Activated CD4-positive, alpha-beta memory T cell treated with anti-CD3 and anti-CD28 coated beads for 36 hours (primary cell): ENCODE results near the gene SGCA. TPM values are rescaled to one million over a fixed set of nuclear protein-coding genes. Genes with fewer than 3 reads are reported as not detected.

ENCODE experiments used
- CTCF ChIA-PET: fragments of 350-600 bp; sonication (Branson Sonifier 250); formaldehyde crosslinking; loops from one replicate; lab custom pipeline; 2021; ENCODE audit warnings: antibody characterized with exemption, inconsistent platforms; lab: Charles Lee
- POLR2A ChIA-PET: fragments of 350-600 bp; sonication (Branson Sonifier 250); formaldehyde crosslinking; loops from one replicate; lab custom pipeline; 2021; ENCODE audit warnings: antibody characterized with exemption; lab: Charles Lee
- DNase-seq: peaks from one replicate; pipeline ENCODE4 v3.0.0-alpha.2; 2020
- H3K27ac Mint-ChIP-seq: one replicate; pipeline ENCODE4 v1.8.0; 2021; ENCODE audit warnings: mixed read lengths
- H3K27me3 Mint-ChIP-seq: one replicate; pipeline ENCODE4 v1.8.0; 2021; ENCODE audit warnings: mixed read lengths
- H3K36me3 Mint-ChIP-seq: one replicate; pipeline ENCODE4 v1.8.0; 2021; ENCODE audit warnings: mixed read lengths
- H3K4me1 Mint-ChIP-seq: one replicate; pipeline ENCODE4 v1.8.0; 2021; ENCODE audit warnings: low read depth, mixed read lengths
- H3K4me3 Mint-ChIP-seq: one replicate; pipeline ENCODE4 v1.8.0; 2021; ENCODE audit warnings: mild to moderate bottlenecking, mixed read lengths
- H3K9me3 Mint-ChIP-seq: one replicate; pipeline ENCODE4 v1.8.0; 2021; ENCODE audit warnings: mixed read lengths
- intact Hi-C: fragments of 100-400 bp; cut with micrococcal nuclease; formaldehyde crosslinking; loops from one replicate; pipeline ENCODE4 v1.15.1; 2023
- total RNA-seq, 2 experiments: library from RNA; stranded (reverse); gene quantifications; one replicate each; pipeline ENCODE4 v1.2.3, GENCODE V29; 2021

SGCA gene
- total RNA-seq, 2 experiments from 2014 or later: 0.59 TPM; not detected in 1

DNA sequence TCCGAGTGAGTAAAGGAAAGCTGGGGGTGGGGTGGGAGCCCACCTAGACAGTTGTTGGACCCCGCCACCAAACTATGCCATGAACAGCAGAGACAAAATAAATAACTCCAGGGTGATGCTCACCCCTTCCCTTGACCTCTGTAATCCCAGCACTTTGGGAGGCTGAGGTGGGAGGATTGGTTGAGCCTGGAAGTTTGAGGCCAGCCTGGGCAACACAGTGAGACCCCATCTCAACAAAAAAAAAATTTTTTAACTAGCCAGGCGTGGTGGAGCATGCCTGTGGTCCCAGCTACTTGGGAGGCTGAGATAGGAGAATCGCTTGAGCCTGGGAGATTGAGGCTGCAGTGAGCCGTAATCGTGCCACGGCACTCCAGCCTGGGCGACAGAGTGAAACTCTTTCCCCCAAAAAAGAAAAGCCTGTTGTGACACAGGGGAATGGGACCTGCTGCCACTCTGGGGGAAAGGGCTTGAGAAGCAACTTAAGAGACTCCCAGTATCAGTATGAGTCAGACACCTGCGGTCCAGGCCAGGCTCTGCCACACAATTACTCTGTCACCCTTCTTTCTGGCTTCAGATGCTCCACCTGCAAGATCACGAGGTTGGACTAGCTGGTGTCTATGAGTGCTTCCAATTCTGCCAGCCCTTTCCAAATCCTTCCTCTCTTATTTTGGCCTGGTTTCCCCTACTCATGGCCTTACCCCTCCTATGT lies 5.0 kb downstream of the SGCA start:
- peak; percentile 64 for DNase-seq
- H3K4me1 Mint-ChIP-seq: peaks cover 19% of the 10 kb centered on the region
- H3K9me3 Mint-ChIP-seq: no peaks in the 10 kb centered on the region
- no peak overlapping the region for H3K27ac Mint-ChIP-seq
- intact Hi-C loops: no loop called here
- H3K27me3 Mint-ChIP-seq: no peaks in the 10 kb centered on the region
- POLR2A ChIA-PET: no interaction called here
- CTCF ChIA-PET: interaction anchor here (0.6 to 3.6 kb wide), 12 partner anchors 7 to 306 kb away, joined by 3 to 42 read pairs (median 18); partner anchors contain the start of genes COL1A1 and TMEM92
- H3K4me3 Mint-ChIP-seq: no peak overlapping the region
- H3K36me3 Mint-ChIP-seq: no peaks in the 10 kb centered on the region

DNA sequence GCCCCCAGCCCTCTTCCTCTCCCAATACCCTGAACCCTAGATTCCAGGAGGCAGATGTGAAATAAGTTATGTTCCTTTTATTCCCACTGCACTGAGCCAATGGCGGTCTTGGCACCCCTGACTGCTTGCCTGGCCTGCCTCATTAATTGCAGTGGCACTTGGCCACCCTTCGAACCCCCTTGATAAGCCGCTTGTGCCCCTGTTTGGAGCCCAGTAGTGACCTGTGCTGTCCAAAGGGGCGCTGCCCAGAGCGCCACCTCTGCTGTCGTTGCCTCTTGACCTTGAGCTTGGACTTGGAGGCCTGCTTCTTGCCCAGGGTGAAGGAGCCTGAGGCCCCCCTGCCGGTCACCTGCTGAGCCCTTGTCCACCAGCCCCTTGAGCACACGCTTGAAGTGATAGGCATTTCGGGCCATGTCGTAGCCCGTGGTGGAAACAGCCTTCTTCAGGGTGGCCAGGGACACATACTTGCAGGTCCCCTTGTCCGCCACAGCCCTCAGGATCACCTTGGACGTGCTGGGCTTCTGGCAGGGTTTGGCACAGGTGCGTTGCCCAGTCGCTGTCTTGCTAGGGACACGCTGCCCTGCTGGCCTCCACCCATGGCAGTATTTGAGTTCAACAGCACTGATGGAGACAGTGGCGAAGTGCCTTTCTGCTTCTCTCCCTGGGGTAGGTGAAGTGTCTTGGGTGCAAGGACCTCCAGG lies 5.7 kb downstream of the SGCA start:
- no peaks in the 10 kb centered on the region for H3K27me3 Mint-ChIP-seq
- ChIA-PET CTCF (interaction anchor here (0.6 to 2.7 kb wide), 4 partner anchors 10 to 305 kb away, joined by 3 to 42 read pairs (median 12); partner anchors contain the start of gene COL1A1), POLR2A (no interaction called here)
- H3K4me1 Mint-ChIP-seq: peaks cover 19% of the 10 kb centered on the region
- H3K36me3 Mint-ChIP-seq: no peaks in the 10 kb centered on the region
- no peak overlapping the region for H3K4me3 Mint-ChIP-seq
- no peak for DNase-seq
- intact Hi-C loops: no loop called here
- H3K9me3 Mint-ChIP-seq: no peaks in the 10 kb centered on the region
- H3K27ac Mint-ChIP-seq: no peak overlapping the region

DNA sequence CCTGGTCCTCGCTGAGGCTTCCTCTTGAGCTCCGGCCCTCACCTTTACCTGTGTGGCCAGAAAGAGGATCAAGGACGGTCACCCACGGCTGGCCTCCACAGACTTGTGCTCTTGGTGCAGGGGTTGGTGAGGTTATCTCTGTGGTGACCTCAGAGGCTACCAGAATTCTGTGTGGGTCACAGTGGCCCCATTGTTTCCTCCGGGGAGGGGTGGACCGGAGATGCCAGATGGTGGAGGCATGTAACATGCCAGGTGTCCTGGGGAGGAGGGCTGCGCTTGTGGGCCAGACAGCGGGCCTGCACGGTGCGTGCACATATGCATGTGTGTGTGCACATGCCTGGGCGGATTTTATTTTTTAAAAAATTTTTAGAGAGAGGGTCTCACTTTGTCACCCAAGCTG lies 6.3 kb downstream of the SGCA start:
- Mint-ChIP-seq H3K4me1 (peaks cover 19% of the 10 kb centered on the region), H3K4me3 (no peak overlapping the region), H3K36me3 (no peaks in the 10 kb centered on the region), H3K27me3 (no peaks in the 10 kb centered on the region), H3K9me3 (no peaks in the 10 kb centered on the region), H3K27ac (no peak overlapping the region)
- DNase-seq: no peak
- CTCF ChIA-PET: interaction anchor here (1.1 to 2.3 kb wide), 2 partner anchors 20 to 28 kb away, joined by 3 to 8 read pairs; no protein-coding TSS in a partner anchor
- POLR2A ChIA-PET: no interaction called here
- intact Hi-C loops: no loop called here

DNA sequence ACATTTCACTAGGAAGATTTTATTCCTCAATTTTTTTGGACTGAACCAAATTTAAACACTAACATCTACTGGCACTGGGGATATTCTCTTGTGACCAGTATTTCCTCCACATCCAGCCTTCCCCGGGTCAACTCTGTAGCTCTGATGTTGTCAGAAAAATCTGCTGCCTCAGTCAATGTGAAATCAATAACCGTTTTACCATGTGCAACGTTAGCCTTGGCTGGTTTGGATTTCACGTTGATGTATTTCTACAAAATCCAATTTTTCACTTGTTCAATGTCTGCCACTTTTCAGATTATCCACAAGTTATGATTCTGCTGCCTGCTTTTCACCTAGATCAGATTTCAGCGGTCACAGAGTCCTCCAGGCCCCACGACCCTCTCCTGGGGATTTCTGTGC lies 7.1 kb downstream of the SGCA start:
- H3K27ac Mint-ChIP-seq: no peak overlapping the region
- ChIA-PET CTCF (interaction anchor here (2.3 kb wide), 1 partner anchor 27 kb away, joined by 8 read pairs; no protein-coding TSS in a partner anchor), POLR2A (no interaction called here)
- no peaks in the 10 kb centered on the region for H3K27me3 Mint-ChIP-seq
- H3K36me3 Mint-ChIP-seq: no peaks in the 10 kb centered on the region
- no peaks in the 10 kb centered on the region for H3K9me3 Mint-ChIP-seq
- intact Hi-C loops: no loop called here
- no peak overlapping the region for H3K4me3 Mint-ChIP-seq
- H3K4me1 Mint-ChIP-seq: peaks cover 21% of the 10 kb centered on the region
- DNase-seq: no peak

DNA sequence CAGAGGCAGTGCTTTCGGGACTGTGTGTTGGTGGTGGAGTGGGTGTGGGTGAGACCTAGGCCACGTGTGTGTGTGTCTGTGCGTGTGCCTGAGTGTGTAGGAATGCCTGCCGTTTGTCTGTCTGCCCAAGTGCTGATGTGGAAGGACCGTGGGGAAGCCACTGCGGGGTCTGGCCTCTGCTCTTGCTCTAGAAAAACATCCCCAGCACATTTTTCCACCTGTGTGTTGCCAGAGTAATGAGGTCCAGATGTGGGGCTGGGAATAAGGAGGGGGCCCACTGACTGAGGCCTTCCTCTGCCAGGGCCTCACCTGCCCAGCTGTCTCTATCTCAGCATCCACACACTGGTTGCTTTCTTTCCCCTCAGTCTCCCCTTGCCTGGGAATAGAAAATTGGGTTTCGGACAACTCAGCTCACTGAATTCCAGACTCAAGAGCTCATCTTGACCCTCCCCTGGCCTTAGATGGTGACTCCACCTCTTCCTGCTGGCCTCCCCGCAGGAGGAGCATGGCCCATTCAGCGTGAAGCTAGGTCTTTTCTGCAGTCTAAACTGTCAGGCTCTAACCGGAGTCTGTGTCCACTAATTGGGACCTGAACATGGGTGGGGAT lies 7.6 kb downstream of the SGCA start:
- intact Hi-C loops: no loop called here
- no peak for DNase-seq
- H3K27ac Mint-ChIP-seq: no peak overlapping the region
- H3K27me3 Mint-ChIP-seq: no peaks in the 10 kb centered on the region
- no peaks in the 10 kb centered on the region for H3K36me3 Mint-ChIP-seq
- H3K4me1 Mint-ChIP-seq: peaks cover 26% of the 10 kb centered on the region
- H3K9me3 Mint-ChIP-seq: no peaks in the 10 kb centered on the region
- CTCF ChIA-PET: interaction anchor here (0.6 to 2.3 kb wide), 2 partner anchors 27 to 312 kb away, joined by 3 to 8 read pairs; no protein-coding TSS in a partner anchor
- POLR2A ChIA-PET: no interaction called here
- H3K4me3 Mint-ChIP-seq: no peak overlapping the region

DNA sequence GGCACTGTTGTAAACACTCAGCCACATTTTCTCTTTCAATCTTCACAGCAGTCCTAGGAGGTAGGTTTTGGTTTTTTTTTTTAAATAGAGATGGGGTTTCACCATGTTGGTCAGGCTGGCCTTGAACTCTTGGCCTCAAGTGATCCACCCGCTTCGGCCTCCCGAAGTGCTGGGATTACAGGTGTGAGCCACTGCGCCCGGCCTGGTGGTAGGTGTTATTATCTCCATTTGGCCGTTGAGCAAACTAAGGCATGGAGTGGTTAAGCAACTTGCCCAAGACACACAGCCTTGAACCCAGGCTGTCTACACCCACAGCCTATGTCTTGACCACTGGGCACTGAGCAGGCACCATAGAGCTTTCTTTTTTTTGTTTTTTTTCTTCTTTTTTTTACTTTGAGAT lies 8.6 kb downstream of the SGCA start:
- POLR2A ChIA-PET: no interaction called here
- no peak overlapping the region for H3K4me3 Mint-ChIP-seq
- peaks cover 15% of the 10 kb centered on the region for H3K4me1 Mint-ChIP-seq
- H3K27ac Mint-ChIP-seq: no peak overlapping the region
- CTCF ChIA-PET: interaction anchor here (1.5 to 2.3 kb wide), 2 partner anchors 13 to 26 kb away, joined by 5 to 8 read pairs; no protein-coding TSS in a partner anchor
- intact Hi-C loops: no loop called here
- no peaks in the 10 kb centered on the region for H3K36me3 Mint-ChIP-seq
- H3K9me3 Mint-ChIP-seq: no peaks in the 10 kb centered on the region
- H3K27me3 Mint-ChIP-seq: no peaks in the 10 kb centered on the region
- no peak for DNase-seq

DNA sequence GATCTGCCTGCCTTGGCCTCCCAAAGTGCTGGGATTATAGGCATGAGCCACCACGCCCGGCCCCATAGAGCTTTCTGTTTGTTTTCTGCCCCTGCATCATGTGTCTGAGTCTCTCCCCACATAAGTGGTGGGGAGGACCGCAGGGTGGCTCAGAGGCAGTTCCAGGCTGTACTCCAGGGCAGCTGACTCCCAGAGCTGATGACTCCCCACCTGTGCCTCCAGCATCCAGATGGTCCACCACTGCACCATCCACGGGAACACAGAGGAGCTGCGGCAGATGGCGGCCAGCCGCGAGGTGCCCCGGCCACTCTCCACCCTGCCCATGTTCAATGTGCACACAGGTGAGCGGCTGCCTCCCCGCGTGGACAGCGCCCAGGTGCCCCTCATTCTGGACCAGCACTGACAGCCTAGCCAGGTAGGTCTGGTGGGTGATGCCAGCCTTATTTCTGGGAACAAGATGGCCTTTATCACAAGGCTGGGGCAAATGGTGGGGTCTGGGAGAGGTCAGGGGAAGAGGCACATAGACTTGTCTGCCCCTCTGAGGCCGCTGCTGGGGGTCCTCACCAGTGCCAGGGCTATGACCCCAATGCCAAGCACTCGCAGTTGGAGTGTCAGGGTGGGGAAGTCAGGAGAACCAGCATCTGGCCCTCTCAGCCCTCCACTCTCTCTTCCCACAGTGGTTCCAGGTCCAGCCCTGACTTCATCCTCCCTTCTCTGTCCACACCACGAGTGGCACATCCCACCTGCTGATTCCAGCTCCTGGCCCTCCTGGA lies 9.4 kb downstream of the SGCA start:
- Mint-ChIP-seq H3K4me1 (peaks cover 15% of the 10 kb centered on the region), H3K9me3 (no peaks in the 10 kb centered on the region), H3K27ac (no peak overlapping the region), H3K36me3 (no peaks in the 10 kb centered on the region), H3K27me3 (no peaks in the 10 kb centered on the region), H3K4me3 (no peak overlapping the region)
- ChIA-PET CTCF (interaction anchor here (1.5 kb wide), 1 partner anchor 14 kb away, joined by 5 read pairs; no protein-coding TSS in a partner anchor), POLR2A (no interaction called here)
- intact Hi-C loops: no loop called here
- DNase-seq: no peak

DNA sequence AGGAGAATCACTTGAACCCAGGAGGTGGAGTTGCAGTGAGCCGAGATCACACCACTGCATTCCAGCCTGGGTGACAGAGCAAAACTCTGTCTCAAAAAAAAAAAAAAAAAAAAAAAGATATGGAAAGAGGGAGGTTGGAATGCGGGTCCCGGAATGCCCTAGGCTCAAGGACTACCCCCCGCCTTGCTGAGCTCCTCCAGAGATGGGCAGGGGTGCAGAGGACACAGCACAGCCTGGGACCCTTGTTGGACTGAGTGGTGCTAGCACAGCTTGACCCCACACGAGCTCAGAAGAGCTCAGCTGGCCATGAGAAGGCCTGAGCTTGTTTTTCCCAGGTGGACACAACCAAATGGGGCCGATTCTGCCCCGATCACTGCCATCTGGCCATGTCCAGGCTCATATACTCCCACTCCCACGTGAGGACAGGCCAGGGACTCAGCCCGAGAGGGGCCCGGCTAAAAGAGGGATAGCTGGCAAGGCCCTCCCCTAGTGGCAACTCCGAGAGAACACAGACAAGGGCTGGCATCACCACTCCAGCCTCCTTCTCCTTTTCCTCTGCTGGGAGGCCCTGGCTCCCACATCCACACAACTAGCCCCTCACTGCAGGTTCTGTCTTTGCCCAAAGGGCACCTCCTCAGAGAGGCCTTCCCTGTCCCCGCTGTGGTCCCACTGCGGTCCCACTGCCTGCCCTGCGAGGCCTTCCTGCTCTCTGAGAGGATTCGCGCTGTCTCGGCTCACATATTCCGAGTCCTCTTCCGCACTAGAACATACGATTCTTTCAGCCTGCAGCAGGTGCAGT lies 11.0 kb downstream of the SGCA start:
- no peaks in the 10 kb centered on the region for H3K9me3 Mint-ChIP-seq
- ChIA-PET POLR2A (no interaction called here), CTCF (interaction anchor here (1.0 to 2.6 kb wide), 7 partner anchors 7 to 221 kb away, joined by 3 to 12 read pairs (median 4); partner anchors contain the start of genes COL1A1 and LRRC59)
- intact Hi-C loops: no loop called here
- DNase-seq: no peak
- no peak overlapping the region for H3K4me3 Mint-ChIP-seq
- peaks cover 7% of the 10 kb centered on the region for H3K4me1 Mint-ChIP-seq
- H3K36me3 Mint-ChIP-seq: no peaks in the 10 kb centered on the region
- H3K27me3 Mint-ChIP-seq: no peaks in the 10 kb centered on the region
- H3K27ac Mint-ChIP-seq: no peak overlapping the region

DNA sequence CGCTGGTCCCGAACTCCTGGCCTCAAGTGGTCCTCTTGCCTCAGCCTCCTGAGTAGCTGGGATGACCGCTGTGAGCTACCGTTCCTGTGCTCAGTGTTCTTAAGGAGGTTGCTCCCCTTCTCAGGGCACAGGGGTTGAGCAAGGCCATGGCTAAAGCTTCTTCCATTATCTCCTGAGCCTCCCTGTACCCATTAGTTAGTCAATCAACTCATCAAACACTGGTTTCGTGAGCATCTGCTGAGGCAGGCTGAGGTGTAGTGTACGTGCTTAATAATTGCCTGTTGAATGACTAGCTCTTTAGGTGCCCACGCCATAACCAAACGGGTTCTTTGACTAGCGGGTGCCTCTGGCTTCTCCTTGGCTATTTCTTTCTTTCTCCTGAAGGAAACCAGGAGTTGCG lies 11.7 kb downstream of the SGCA start:
- Mint-ChIP-seq H3K4me3 (no peak overlapping the region), H3K27me3 (no peaks in the 10 kb centered on the region), H3K9me3 (no peaks in the 10 kb centered on the region), H3K27ac (no peak overlapping the region), H3K36me3 (no peaks in the 10 kb centered on the region), H3K4me1 (peaks cover 7% of the 10 kb centered on the region)
- ChIA-PET POLR2A (no interaction called here), CTCF (interaction anchor here (0.6 to 2.6 kb wide), 12 partner anchors 8 to 220 kb away, joined by 3 to 12 read pairs (median 5); partner anchors contain the start of genes COL1A1 and LRRC59)
- no peak for DNase-seq
- intact Hi-C loops: no loop called here

DNA sequence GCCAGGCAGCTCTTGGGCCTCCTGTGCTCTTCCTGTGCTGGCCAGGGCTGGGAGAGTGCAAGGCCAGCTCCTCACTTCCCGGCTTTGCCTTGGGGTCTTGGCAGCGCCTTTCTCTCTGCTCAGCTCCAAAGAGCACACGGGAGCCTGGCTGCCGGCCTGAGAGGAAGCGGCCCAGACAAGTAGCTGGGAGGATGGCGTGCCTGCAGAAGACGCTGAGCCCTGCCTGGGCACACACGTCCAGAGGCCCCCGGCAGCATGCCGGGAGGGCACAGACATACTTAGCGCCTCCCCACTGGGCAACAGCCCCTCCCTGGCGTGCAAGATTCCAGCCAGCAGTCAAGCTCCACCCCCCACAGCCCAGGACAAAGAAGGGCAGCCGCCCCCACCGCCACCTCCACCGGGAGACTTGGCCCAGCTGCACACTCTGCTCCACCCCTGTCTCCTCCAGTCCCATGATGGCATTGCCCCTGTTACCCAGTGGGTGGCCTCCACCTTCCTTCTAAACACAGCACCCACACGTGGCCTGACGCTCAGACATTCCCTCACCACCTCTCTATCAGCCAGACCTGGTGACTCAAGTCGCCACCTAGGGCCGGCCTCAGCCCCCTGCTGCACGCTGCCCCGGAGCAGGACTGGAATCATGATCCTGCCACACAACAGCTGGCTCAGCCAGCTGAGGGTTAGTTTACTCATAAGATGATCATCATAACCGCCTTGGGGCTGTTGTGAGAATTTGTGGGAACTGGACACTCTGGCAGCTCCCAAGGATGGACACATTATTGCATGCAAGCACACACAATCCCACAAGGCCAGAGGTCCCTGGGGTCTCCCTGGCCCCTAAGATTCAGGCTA lies 12.4 kb downstream of the SGCA start:
- peaks cover 9% of the 10 kb centered on the region for H3K4me1 Mint-ChIP-seq
- no peaks in the 10 kb centered on the region for H3K27me3 Mint-ChIP-seq
- intact Hi-C loops: no loop called here
- POLR2A ChIA-PET: no interaction called here
- no peak overlapping the region for H3K4me3 Mint-ChIP-seq
- no peaks in the 10 kb centered on the region for H3K9me3 Mint-ChIP-seq
- CTCF ChIA-PET: interaction anchor here (0.6 to 2.6 kb wide), 14 partner anchors 8 to 139 kb away, joined by 3 to 12 read pairs (median 4); partner anchors contain the start of gene COL1A1
- H3K36me3 Mint-ChIP-seq: no peaks in the 10 kb centered on the region
- H3K27ac Mint-ChIP-seq: no peak overlapping the region
- DNase-seq: peak; percentile 70
